Measurements from ENCODE around the gene WIPF1. TPM values are rescaled to one million over a fixed set of nuclear protein-coding genes. Genes with fewer than 3 reads are reported as not detected.
A peak's percentile ranks its signal among the peaks of the same experiment; 100 is the strongest.

Gene WIPF1
- total RNA-seq, 3 donors from 2014 or later, result 15.3 to 56.6 (median 28.9) TPM

GRCh38 chr2:174632841-174633622 lies 35.4 kb upstream of the WIPF1 start:
- Histone ChIP-seq H3K36me3 (ENCODE audit: low read depth) (no peaks in the 10 kb centered on the region), H3K4me1 (ENCODE audit: low read depth) (peaks cover 5% of the 10 kb centered on the region), H3K4me3 (no peak overlapping the region), H3K9me3 (no peaks in the 10 kb centered on the region)
- TF ChIP-seq CTCF (IDR thresholded peaks at IDR 0.05), result no peak
- intact Hi-C loops (cut with DNase I, micrococcal nuclease), result no loop called here
- peak; percentile 48 for ATAC-seq
- no peak for DNase-seq

GRCh38 chr2:174631009-174631981 lies 33.7 kb upstream of the WIPF1 start:
- intact Hi-C loops (cut with DNase I, micrococcal nuclease), result no loop called here
- H3K9me3 ChIP-seq, result no peaks in the 10 kb centered on the region
- TF ChIP-seq CTCF (IDR thresholded peaks at IDR 0.05), result no peak
- no peaks in the 10 kb centered on the region for H3K36me3 ChIP-seq (ENCODE audit: low read depth)
- no peak overlapping the region for H3K4me3 ChIP-seq
- DNase-seq (no peak), ATAC-seq (no peak)
- H3K4me1 ChIP-seq (ENCODE audit: low read depth), result peaks cover 5% of the 10 kb centered on the region

- no peaks in the 10 kb centered on the region for H3K36me3 ChIP-seq (ENCODE audit: low read depth)
- no peak for TF ChIP-seq CTCF (IDR thresholded peaks at IDR 0.05)
- H3K4me1 ChIP-seq (ENCODE audit: low read depth), result peaks cover 1% of the 10 kb centered on the region
- no peak for DNase-seq
- ATAC-seq, result no peak
- no peak overlapping the region for H3K4me3 ChIP-seq
- H3K9me3 ChIP-seq, result no peaks in the 10 kb centered on the region
- intact Hi-C loops (cut with DNase I, micrococcal nuclease), result no loop called here
Measured at GRCh38 chr2:174630107-174630506, 32.5 kb upstream of the WIPF1 start.

GRCh38 chr2:174629506-174629905 lies 31.9 kb upstream of the WIPF1 start:
- DNase-seq, result no peak
- no peak for TF ChIP-seq CTCF (IDR thresholded peaks at IDR 0.05)
- Histone ChIP-seq H3K9me3 (no peaks in the 10 kb centered on the region), H3K36me3 (ENCODE audit: low read depth) (no peaks in the 10 kb centered on the region), H3K4me1 (ENCODE audit: low read depth) (no peaks in the 10 kb centered on the region), H3K4me3 (no peak overlapping the region)
- intact Hi-C loops (cut with DNase I, micrococcal nuclease), result no loop called here
- ATAC-seq, result no peak

DNA sequence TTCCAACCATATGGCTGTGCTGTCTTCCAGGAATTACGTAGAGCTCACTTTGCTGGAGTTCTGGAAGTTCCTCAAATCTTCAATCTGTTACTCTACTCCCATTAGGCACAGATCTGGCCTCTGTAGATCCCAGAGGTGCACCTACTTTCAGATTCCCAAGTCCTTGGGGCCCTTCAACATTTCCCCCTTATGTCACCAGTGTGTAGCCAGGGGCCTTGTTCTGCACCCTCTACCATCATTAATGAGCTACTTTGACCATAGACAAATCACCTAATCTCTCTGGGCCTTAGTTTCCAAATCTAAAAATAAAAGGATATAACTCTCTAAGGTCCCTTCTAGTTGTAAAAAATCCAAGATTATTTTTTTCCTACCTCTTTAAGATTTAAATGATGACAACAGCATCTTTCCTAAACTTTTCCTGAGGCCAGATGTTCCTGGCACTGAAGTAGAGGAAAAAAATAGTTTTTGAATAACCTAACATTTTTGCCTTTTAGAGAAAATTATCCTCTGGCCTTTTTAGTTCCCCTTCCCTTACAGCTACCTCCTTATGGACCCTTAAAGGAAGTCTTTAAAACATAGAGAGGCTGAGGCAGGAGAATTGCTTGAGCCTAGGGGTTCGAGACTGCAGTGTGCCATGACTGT lies 31.0 kb upstream of the WIPF1 start:
- Histone ChIP-seq H3K9me3 (no peaks in the 10 kb centered on the region), H3K4me3 (no peak overlapping the region), H3K4me1 (ENCODE audit: low read depth) (no peaks in the 10 kb centered on the region), H3K36me3 (ENCODE audit: low read depth) (no peaks in the 10 kb centered on the region)
- no peak for DNase-seq
- no peak for ATAC-seq
- intact Hi-C loops (cut with DNase I, micrococcal nuclease), result no loop called here
- no peak for TF ChIP-seq CTCF (IDR thresholded peaks at IDR 0.05)

Measured in mucosa of descending colon (tissue), 3 donors.